B cell (primary cell): Measurements from ENCODE around the gene DENND5B. TPM values are rescaled to one million over a fixed set of nuclear protein-coding genes. Genes with fewer than 3 reads are reported as not detected.
A peak's percentile ranks its signal among the peaks of the same experiment; 100 is the strongest.

ENCODE experiments used
- ATAC-seq: fragments of 200-7000 bp; cut with Tn5 transposase; one replicate; pipeline ENCODE4 v1.10.0; 2021; ENCODE audit warnings: low read depth, mild to moderate bottlenecking, moderate number of reproducible peaks, moderate library complexity
- CTCF ChIA-PET: fragments of 350-600 bp; sonication (Branson Sonifier 250); formaldehyde crosslinking; loops from one replicate; lab custom pipeline; 2021; ENCODE audit warnings: antibody characterized with exemption, inconsistent platforms; lab: Charles Lee
- POLR2A ChIA-PET: fragments of 350-600 bp; sonication (Branson Sonifier 250); formaldehyde crosslinking; loops from one replicate; lab custom pipeline; 2021; ENCODE audit warnings: antibody characterized with exemption; lab: Charles Lee
- DNase-seq: peaks from one replicate; pipeline ENCODE4 v3.0.0; 2013
- H2AFZ ChIP-seq: 2 replicates; pipeline ENCODE4 v1.6.1; 2012; ENCODE audit warnings: mild to moderate bottlenecking, low read depth, low read length; ENCODE audit not compliant: insufficient read depth, poor library complexity, severe bottlenecking
- H3K27ac ChIP-seq, 2 donors: 1 replicate in 1 of 2; 2 replicates in 1 of 2; pipeline ENCODE4 v1.5.1; 2012 to 2013; ENCODE audit warnings: low read length in 2 of 2, mild to moderate bottlenecking in 2 of 2, moderate library complexity in 1 of 2
- H3K27me3 ChIP-seq, 4 experiments: fragments of 200-600 bp in 1 of 4; sonication (generic) in 1 of 4; replicated peaks in 1 of 4; 1 replicate in 2 of 4; 2 replicates in 2 of 4; pipeline versions ENCODE4 v1.6.1 to v1.7.0; 2013 to 2016; ENCODE audit warnings: low read length in 3 of 4, mild to moderate bottlenecking in 2 of 4, mixed read lengths in 1 of 4, moderate library complexity in 1 of 4; ENCODE audit not compliant: insufficient read depth in 4 of 4, control insufficient read depth in 3 of 4; ENCODE audit errors: control extremely low read depth in 1 of 4
- H3K36me3 ChIP-seq, 2 experiments: replicated peaks in 1 of 2; 1 replicate in 1 of 2; 2 replicates in 1 of 2; pipeline versions ENCODE4 v1.6.1 to v1.7.1; 2013; ENCODE audit warnings: low read length in 1 of 2; ENCODE audit not compliant: insufficient read depth in 2 of 2, control insufficient read depth in 1 of 2; ENCODE audit errors: control extremely low read depth in 1 of 2, extremely low read depth in 1 of 2
- H3K4me1 ChIP-seq, 2 donors: fragments of 200-600 bp in 1 of 2; sonication (generic) in 1 of 2; 1 replicate in 1 of 2; 2 replicates in 1 of 2; pipeline versions ENCODE4 v1.5.1 to v1.6.1; 2013 to 2017; ENCODE audit warnings: low read length in 2 of 2; ENCODE audit not compliant: control insufficient read depth in 2 of 2, insufficient read depth in 2 of 2
- H3K4me2 ChIP-seq: replicated peaks from 2 replicates; pipeline ENCODE3; 2012; ENCODE audit warnings: mild to moderate bottlenecking, low read depth, low read length; ENCODE audit not compliant: poor library complexity, severe bottlenecking
- H3K4me3 ChIP-seq, 5 experiments: fragments of 200-600 bp in 1 of 5; sonication (generic) in 1 of 5; 1 replicate in 3 of 5; 2 replicates in 2 of 5; pipeline versions ENCODE4 v1.5.1 to v1.7.0; 2011 to 2016; ENCODE audit warnings: low read length in 4 of 5, mild to moderate bottlenecking in 4 of 5, low read depth in 2 of 5, control low read depth in 1 of 5, moderate library complexity in 1 of 5; ENCODE audit not compliant: insufficient read depth in 1 of 5; ENCODE audit errors: control extremely low read depth in 1 of 5, extremely low read depth in 1 of 5
- H3K79me2 ChIP-seq: fragments of 200-600 bp; sonication (generic); one replicate; pipeline ENCODE4 v1.6.0; 2016; ENCODE audit warnings: low read length; ENCODE audit not compliant: control insufficient read depth, insufficient read depth
- H3K9ac ChIP-seq: fragments of 200-600 bp; sonication (generic); 2 replicates; pipeline ENCODE4 v1.6.1; 2017; ENCODE audit warnings: mild to moderate bottlenecking, low read length, moderate library complexity
- H3K9me3 ChIP-seq, 3 donors: one replicate each; pipeline versions ENCODE4 v1.6.1 to v1.7.1; 2013; ENCODE audit warnings: low read length in 2 of 3; ENCODE audit not compliant: control insufficient read depth in 2 of 3, insufficient read depth in 1 of 3; ENCODE audit errors: control extremely low read depth in 1 of 3
- H4K20me1 ChIP-seq: 2 replicates; pipeline ENCODE4 v1.6.0; 2012; ENCODE audit warnings: mild to moderate bottlenecking, low read length; ENCODE audit not compliant: insufficient read depth, control insufficient read depth, poor library complexity, severe bottlenecking
- H3K27ac Mint-ChIP-seq: one replicate; pipeline ENCODE4 v1.8.0; 2021; ENCODE audit warnings: mixed read lengths
- H3K27me3 Mint-ChIP-seq: one replicate; pipeline ENCODE4 v1.8.0; 2021; ENCODE audit warnings: mixed read lengths
- H3K4me1 Mint-ChIP-seq: one replicate; pipeline ENCODE4 v1.8.0; 2021; ENCODE audit warnings: mixed read lengths
- H3K4me3 Mint-ChIP-seq: one replicate; pipeline ENCODE4 v1.8.0; 2021; ENCODE audit warnings: mixed read lengths
- H3K9me3 Mint-ChIP-seq: one replicate; pipeline ENCODE4 v1.8.0; 2022; ENCODE audit warnings: mixed read lengths; ENCODE audit not compliant: insufficient read depth
- CTCF ChIP-seq: fragments of 200-600 bp; IDR thresholded peaks from one replicate; pipeline ENCODE4 v1.8.0; 2022; ENCODE audit warnings: antibody characterized with exemption, mild to moderate bottlenecking
- EZH2 ChIP-seq: IDR thresholded peaks from 2 replicates; pipeline ENCODE4 v1.6.1; 2012; ENCODE audit warnings: borderline replicate concordance, low read depth, mild to moderate bottlenecking, moderate library complexity, low read length; ENCODE audit not compliant: insufficient read depth, poor library complexity, severe bottlenecking
- WGBS: methylation state at CpG from one replicate; pipeline ENCODE4 v1.1.5; 2013; ENCODE audit warnings: missing lambda C conversion rate; ENCODE audit not compliant: insufficient coverage; 5-methylcytosine and 5-hydroxymethylcytosine counted together
- intact Hi-C: fragments of 100-400 bp; cut with micrococcal nuclease; formaldehyde crosslinking; loops from one replicate; pipeline ENCODE4 v1.10.0; 2022
- polyA plus RNA-seq: library from polyadenylated mRNA; depleted of rRNA; stranded (reverse); fragments of >200 nt; gene quantifications from 2 replicates; pipeline ENCODE4 v1.2.3, GENCODE V29; 2012
- total RNA-seq, 2 donors: library from RNA; stranded (reverse); fragments of 120-200 nt in 1 of 2; gene quantifications; 1 replicate in 1 of 2; 2 replicates in 1 of 2; pipeline versions ENCODE4 v1.2.3 to v1.2.4, GENCODE V29; 2013 to 2022

The DENND5B gene
- total and polyA plus RNA-seq, 2 donors (not counting 1 experiment from before 2014, with no cell fraction given): 18.7 to 55.3 TPM

- Histone ChIP-seq H3K4me2 (no peak overlapping the region), H3K4me3 (no peak overlapping the region)
These were observed 96.5 kb downstream of the DENND5B start for GRCh38 chr12:31494455-31494854.

More at GRCh38 chr12:31494455-31494854, 96.5 kb downstream of the DENND5B start:
- Histone ChIP-seq H2AFZ (no peak overlapping the region), H3K9ac (no peak overlapping the region), H4K20me1 (peaks cover 14% of the 10 kb centered on the region), H3K9me3 (no peaks in the 10 kb centered on the region), H3K27ac (no peak overlapping the region), H3K4me1 (peaks cover 0 to 5% of the 10 kb centered on the region in 2 donors), H3K27me3 (no peaks in the 10 kb centered on the region), H3K79me2 (peaks cover 35% of the 10 kb centered on the region), H3K36me3 (peaks cover 10 to 43% of the 10 kb centered on the region in 2 experiments)
- H3K4me3 Mint-ChIP-seq: no peak overlapping the region
- ChIA-PET POLR2A (no interaction called here), CTCF (no interaction called here)
- peak overlapping the region; percentile 37 for H3K27ac Mint-ChIP-seq
- no peaks in the 10 kb centered on the region for H3K9me3 Mint-ChIP-seq
- intact Hi-C loops: no loop called here
- TF ChIP-seq EZH2 (no peak), CTCF (no peak)
- ATAC-seq (no peak), DNase-seq (no peak)
- H3K27me3 Mint-ChIP-seq: no peaks in the 10 kb centered on the region
- WGBS: no CpG with 5 or more reads among the region's 2 CpGs
- peaks cover 31% of the 10 kb centered on the region for H3K4me1 Mint-ChIP-seq
